DOHH2 (cell line): ENCODE data around the gene RAB3D.

Experiments
- CTCF ChIP-seq: fragments of 200-600 bp; sonication (generic); IDR thresholded peaks from one replicate; pipeline ENCODE4 v1.5.1; 2014; ENCODE audit warnings: antibody characterized with exemption, mild to moderate bottlenecking, low read depth, low read length; ENCODE audit not compliant: poor library complexity, severe bottlenecking
- EZH2phosphoT487 ChIP-seq: fragments of 200-600 bp; sonication (generic); IDR thresholded peaks from 2 replicates; pipeline ENCODE4 v1.6.1; 2017; ENCODE audit warnings: borderline replicate concordance, mild to moderate bottlenecking, antibody characterized with exemption, low read length, moderate library complexity, mixed read lengths

GRCh38 chr19:11373166-11373884 is 33.9 kb upstream of the RAB3D start:
- TF ChIP-seq CTCF (no peak), EZH2phosphoT487 (no peak)
